HepG2 (cell line): ENCODE results near the gene PEX14. TPM values are rescaled to one million over a fixed set of nuclear protein-coding genes. Genes with fewer than 3 reads are reported as not detected.
A peak's percentile ranks its signal among the peaks of the same experiment; 100 is the strongest.

Experiments used
- CEBPG ChIP-seq: IDR thresholded peaks from 2 replicates; pipeline ENCODE4 v1.6.1; 2016
- FOXA1 ChIP-seq, 2 experiments: fragments of 450-650 bp in 1 of 2; sonication (generic) in 1 of 2; formaldehyde crosslinking in 1 of 2; IDR thresholded peaks; 2 replicates each; pipeline versions ENCODE4 v1.4.0 to v1.6.1; 2016 to 2020; ENCODE audit warnings: missing genetic modification reagents in 1 of 2
- GATAD2A ChIP-seq: IDR thresholded peaks from 2 replicates; pipeline ENCODE4 v1.6.1; 2016
- MED1 ChIP-seq: sonication (generic); formaldehyde crosslinking; IDR thresholded peaks from 2 replicates; pipeline ENCODE4 v1.4.0; 2020; ENCODE audit warnings: missing genetic modification reagents
- NCOA5 ChIP-seq: sonication (generic); formaldehyde crosslinking; IDR thresholded peaks from 2 replicates; pipeline ENCODE4 v1.4.0; 2020; ENCODE audit warnings: missing genetic modification reagents
- NFRKB ChIP-seq: fragments of 450-650 bp; IDR thresholded peaks from 2 replicates; pipeline ENCODE4 v1.6.1; 2017
- U2AF1 ChIP-seq: fragments of 200-400 bp; formaldehyde crosslinking; optimal IDR thresholded peaks from 2 replicates; pipeline ENCODE3; 2017; ENCODE audit warnings: mild to moderate bottlenecking, low read depth, low read length
- YEATS2 ChIP-seq: sonication (generic); formaldehyde crosslinking; IDR thresholded peaks from 2 replicates; pipeline ENCODE4 v1.4.0; 2020; ENCODE audit warnings: missing genetic modification reagents, borderline replicate concordance
- ZBTB20 ChIP-seq: sonication (generic); formaldehyde crosslinking; IDR thresholded peaks from 2 replicates; pipeline ENCODE4 v1.8.1; 2023; ENCODE audit warnings: missing genetic modification reagents, low read depth, mild to moderate bottlenecking, borderline replicate concordance
- ZNF136 ChIP-seq: sonication (generic); formaldehyde crosslinking; IDR thresholded peaks from 2 replicates; pipeline ENCODE4 v1.8.1; 2022; ENCODE audit warnings: low read depth, mild to moderate bottlenecking, moderate library complexity, missing genetic modification reagents
- polyA plus RNA-seq, 8 experiments: library from polyadenylated mRNA; depleted of rRNA in 3 of 8; stranded (reverse) in 7 of 8; unstranded in 1 of 8; fragments of >200 nt; fragmentation: Illumina TruSeq in 4 of 8; extraction: Trizol in 4 of 8; gene quantifications; 2 replicates each; pipeline versions ENCODE4 v1.2.1 to v1.2.3, GENCODE V29; 2011 to 2016; ENCODE audit warnings: low read depth in 4 of 8, missing spikeins in 1 of 8, mixed read lengths in 1 of 8; ENCODE audit not compliant: insufficient read depth in 1 of 8
- total RNA-seq, 5 experiments: library from RNA; depleted of rRNA; stranded (reverse); fragments of >200 nt; fragmentation: Illumina TruSeq; extraction: Trizol; gene quantifications; 2 replicates each; pipeline ENCODE4 v1.2.3, GENCODE V29; 2016; ENCODE audit warnings: low read depth in 1 of 5
- TF ChIP-seq, protein P1 (sequence below): sonication (generic); formaldehyde crosslinking; IDR thresholded peaks from 2 replicates; pipeline ENCODE4 v1.8.1; 2023; ENCODE audit warnings: mild to moderate bottlenecking, missing genetic modification reagents
- TF ChIP-seq, protein P2 (sequence below): sonication (generic); formaldehyde crosslinking; IDR thresholded peaks from 2 replicates; pipeline ENCODE4 v1.9.0; 2021; ENCODE audit warnings: missing genetic modification reagents, borderline replicate concordance
- TF ChIP-seq, protein P3 (sequence below): sonication (generic); formaldehyde crosslinking; IDR thresholded peaks from 2 replicates; pipeline ENCODE4 v1.5.1; 2020; ENCODE audit warnings: mild to moderate bottlenecking, missing genetic modification reagents, borderline replicate concordance

Gene PEX14
- total and polyA plus RNA-seq, 2 of the 13 experiments (the other 11 are each of a cell fraction or from before 2014, with no cell fraction given), result 6.5 to 9.9 TPM

DNA sequence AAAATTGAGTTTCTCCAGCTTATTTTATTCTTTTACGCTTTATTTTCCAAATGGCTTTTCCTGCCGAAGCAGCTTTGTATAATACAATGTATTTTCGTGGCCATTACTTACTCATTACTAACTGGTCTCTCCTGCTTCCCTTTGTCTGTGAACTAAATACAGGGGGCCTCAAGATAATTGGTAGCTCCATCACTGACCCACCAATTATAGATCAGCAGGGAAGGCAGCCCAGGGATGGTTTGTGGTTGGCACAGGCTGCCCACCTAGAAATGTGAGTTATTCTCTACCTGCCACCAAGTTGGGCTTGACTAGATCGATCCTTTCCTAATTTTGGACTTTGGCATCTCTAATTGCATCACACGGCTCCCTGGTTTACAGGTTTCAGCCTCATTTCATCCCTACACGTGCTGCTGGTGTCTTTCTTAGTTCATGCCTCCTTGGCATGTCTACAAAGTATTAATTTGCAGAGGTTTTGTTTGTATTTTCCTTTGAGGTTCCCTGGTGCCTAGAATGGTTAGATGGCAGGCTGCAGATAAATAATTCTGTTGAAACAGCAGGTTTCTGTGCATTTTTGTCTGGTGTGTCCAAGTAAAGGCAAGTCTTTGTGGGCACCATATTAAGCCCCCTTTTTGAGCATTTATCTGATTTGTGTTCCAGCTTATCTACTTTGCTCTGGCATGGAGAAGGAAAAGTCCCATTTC is 35.2 kb downstream of the PEX14 start (continued):
- TF ChIP-seq, protein P1, sequence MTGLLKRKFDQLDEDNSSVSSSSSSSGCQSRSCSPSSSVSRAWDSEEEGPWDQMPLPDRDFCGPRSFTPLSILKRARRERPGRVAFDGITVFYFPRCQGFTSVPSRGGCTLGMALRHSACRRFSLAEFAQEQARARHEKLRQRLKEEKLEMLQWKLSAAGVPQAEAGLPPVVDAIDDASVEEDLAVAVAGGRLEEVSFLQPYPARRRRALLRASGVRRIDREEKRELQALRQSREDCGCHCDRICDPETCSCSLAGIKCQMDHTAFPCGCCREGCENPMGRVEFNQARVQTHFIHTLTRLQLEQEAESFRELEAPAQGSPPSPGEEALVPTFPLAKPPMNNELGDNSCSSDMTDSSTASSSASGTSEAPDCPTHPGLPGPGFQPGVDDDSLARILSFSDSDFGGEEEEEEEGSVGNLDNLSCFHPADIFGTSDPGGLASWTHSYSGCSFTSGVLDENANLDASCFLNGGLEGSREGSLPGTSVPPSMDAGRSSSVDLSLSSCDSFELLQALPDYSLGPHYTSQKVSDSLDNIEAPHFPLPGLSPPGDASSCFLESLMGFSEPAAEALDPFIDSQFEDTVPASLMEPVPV (CRISPR knock-in tag), result no peak
- TF ChIP-seq YEATS2 (CRISPR knock-in tag), result no peak
- 0 out of 2 replicates have a peak, but pooled peaks have one; percentile 31 for TF ChIP-seq GATAD2A (CRISPR knock-in tag)
- TF ChIP-seq ZNF136 (CRISPR knock-in tag), result no peak
- no peak for TF ChIP-seq MED1 (CRISPR knock-in tag)
- TF ChIP-seq, protein P2, sequence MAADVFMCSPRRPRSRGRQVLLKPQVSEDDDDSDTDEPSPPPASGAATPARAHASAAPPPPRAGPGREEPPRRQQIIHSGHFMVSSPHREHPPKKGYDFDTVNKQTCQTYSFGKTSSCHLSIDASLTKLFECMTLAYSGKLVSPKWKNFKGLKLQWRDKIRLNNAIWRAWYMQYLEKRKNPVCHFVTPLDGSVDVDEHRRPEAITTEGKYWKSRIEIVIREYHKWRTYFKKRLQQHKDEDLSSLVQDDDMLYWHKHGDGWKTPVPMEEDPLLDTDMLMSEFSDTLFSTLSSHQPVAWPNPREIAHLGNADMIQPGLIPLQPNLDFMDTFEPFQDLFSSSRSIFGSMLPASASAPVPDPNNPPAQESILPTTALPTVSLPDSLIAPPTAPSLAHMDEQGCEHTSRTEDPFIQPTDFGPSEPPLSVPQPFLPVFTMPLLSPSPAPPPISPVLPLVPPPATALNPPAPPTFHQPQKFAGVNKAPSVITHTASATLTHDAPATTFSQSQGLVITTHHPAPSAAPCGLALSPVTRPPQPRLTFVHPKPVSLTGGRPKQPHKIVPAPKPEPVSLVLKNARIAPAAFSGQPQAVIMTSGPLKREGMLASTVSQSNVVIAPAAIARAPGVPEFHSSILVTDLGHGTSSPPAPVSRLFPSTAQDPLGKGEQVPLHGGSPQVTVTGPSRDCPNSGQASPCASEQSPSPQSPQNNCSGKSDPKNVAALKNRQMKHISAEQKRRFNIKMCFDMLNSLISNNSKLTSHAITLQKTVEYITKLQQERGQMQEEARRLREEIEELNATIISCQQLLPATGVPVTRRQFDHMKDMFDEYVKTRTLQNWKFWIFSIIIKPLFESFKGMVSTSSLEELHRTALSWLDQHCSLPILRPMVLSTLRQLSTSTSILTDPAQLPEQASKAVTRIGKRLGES, result no peak
- TF ChIP-seq, protein P3, sequence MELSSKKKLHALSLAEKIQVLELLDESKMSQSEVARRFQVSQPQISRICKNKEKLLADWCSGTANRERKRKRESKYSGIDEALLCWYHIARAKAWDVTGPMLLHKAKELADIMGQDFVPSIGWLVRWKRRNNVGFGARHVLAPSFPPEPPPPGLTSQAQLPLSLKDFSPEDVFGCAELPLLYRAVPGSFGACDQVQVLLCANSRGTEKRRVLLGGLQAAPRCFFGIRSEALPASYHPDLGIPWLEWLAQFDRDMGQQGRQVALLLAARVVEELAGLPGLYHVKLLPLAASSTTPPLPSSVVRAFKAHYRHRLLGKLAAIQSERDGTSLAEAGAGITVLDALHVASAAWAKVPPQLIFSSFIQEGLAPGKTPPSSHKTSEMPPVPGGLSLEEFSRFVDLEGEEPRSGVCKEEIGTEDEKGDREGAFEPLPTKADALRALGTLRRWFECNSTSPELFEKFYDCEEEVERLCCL (CRISPR knock-in tag), result no peak
- no peak for TF ChIP-seq ZBTB20 (CRISPR knock-in tag)
- TF ChIP-seq U2AF1, result no peak
- TF ChIP-seq CEBPG, result peak; percentile 72
- TF ChIP-seq FOXA1 (IDR thresholded peaks at IDR 0.05), result no peak
- TF ChIP-seq FOXA1 (CRISPR knock-in tag; IDR thresholded peaks at IDR 0.05), result no peak
- TF ChIP-seq NCOA5 (CRISPR knock-in tag), result no peak
- no peak for TF ChIP-seq NFRKB
